Upper lobe of left lung (tissue), 4 donors: ENCODE results near the gene ECI1.
A peak's percentile ranks its signal among the peaks of the same experiment; 100 is the strongest.

Experiments used
- EP300 ChIP-seq, 4 donors: sonication (generic); formaldehyde crosslinking; IDR thresholded peaks; one replicate each; pipeline ENCODE4 v1.5.1; 2017; ENCODE audit warnings: antibody characterized with exemption in 4 of 4, control low read depth in 2 of 4
- POLR2A ChIP-seq, 4 donors: fragments of 450-650 bp; IDR thresholded peaks; one replicate each; pipeline ENCODE4 v1.5.1; 2016 to 2017; ENCODE audit warnings: antibody characterized with exemption in 4 of 4, mild to moderate bottlenecking in 2 of 4
- POLR2AphosphoS5 ChIP-seq, 2 donors: sonication (generic); formaldehyde crosslinking; IDR thresholded peaks; one replicate each; pipeline ENCODE4 v1.5.1; 2017; ENCODE audit warnings: antibody characterized with exemption in 2 of 2
- TF ChIP-seq, protein P1 (sequence below), 6 experiments: fragments of 450-650 bp in 4 of 6; fragments of 200-600 bp in 2 of 6; sonication (generic) in 2 of 6; IDR thresholded peaks; one replicate each; pipeline ENCODE4 v1.5.1; 2016 to 2019; ENCODE audit warnings: antibody characterized with exemption in 6 of 6

DNA sequence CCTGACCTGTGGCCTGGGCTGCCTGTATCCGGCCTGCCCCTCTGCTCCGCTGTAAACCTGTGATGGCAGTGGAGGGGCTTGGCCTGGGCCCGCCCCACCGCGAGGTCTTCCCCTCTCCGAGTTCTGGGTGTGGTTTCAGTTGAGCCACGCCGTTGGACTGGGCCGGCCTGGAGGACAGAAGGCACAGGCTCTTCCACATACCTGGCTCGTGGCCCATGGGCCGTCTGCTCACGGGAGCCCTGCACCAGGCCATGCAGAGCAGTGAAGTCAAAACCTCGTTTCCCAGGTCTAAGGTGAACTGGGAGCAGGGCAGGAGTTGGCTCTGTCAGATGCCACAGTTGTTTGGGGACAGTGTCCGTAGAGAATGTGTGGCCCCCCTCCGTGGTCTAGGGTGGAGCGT lies 22.1 kb upstream of the ECI1 start:
- TF ChIP-seq EP300 (IDR thresholded peaks at IDR 0.05): no peak
- TF ChIP-seq, protein P1, sequence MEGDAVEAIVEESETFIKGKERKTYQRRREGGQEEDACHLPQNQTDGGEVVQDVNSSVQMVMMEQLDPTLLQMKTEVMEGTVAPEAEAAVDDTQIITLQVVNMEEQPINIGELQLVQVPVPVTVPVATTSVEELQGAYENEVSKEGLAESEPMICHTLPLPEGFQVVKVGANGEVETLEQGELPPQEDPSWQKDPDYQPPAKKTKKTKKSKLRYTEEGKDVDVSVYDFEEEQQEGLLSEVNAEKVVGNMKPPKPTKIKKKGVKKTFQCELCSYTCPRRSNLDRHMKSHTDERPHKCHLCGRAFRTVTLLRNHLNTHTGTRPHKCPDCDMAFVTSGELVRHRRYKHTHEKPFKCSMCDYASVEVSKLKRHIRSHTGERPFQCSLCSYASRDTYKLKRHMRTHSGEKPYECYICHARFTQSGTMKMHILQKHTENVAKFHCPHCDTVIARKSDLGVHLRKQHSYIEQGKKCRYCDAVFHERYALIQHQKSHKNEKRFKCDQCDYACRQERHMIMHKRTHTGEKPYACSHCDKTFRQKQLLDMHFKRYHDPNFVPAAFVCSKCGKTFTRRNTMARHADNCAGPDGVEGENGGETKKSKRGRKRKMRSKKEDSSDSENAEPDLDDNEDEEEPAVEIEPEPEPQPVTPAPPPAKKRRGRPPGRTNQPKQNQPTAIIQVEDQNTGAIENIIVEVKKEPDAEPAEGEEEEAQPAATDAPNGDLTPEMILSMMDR (IDR thresholded peaks at IDR 0.05): no peak
- no peak for TF ChIP-seq POLR2AphosphoS5 (IDR thresholded peaks at IDR 0.05)
- TF ChIP-seq POLR2A (IDR thresholded peaks at IDR 0.05): peak in 1 of 4 donors; percentile 46
